HFFc6 (cell line): Measurements from ENCODE around the gene APP. TPM values are rescaled to one million over a fixed set of nuclear protein-coding genes. Genes with fewer than 3 reads are reported as not detected.

ENCODE experiments used
- DNase-seq: peaks from one replicate; pipeline ENCODE4 v3.0.0-alpha.2; 2018
- H3K27ac Mint-ChIP-seq: 2 replicates; pipeline ENCODE4 v1.8.0; 2020; ENCODE audit warnings: mild to moderate bottlenecking, mixed read lengths
- H3K27me3 Mint-ChIP-seq: 2 replicates; pipeline ENCODE4 v1.8.0; 2021; ENCODE audit warnings: mild to moderate bottlenecking, moderate library complexity, mixed read lengths; ENCODE audit not compliant: insufficient read depth
- H3K36me3 Mint-ChIP-seq: 2 replicates; pipeline ENCODE4 v1.8.0; 2021; ENCODE audit warnings: low read depth, mixed read lengths
- H3K4me1 Mint-ChIP-seq: 2 replicates; pipeline ENCODE4 v1.8.0; 2020; ENCODE audit warnings: low read depth, mixed read lengths
- H3K4me3 Mint-ChIP-seq: 2 replicates; pipeline ENCODE4 v1.8.0; 2020; ENCODE audit warnings: mild to moderate bottlenecking, moderate library complexity, mixed read lengths
- H3K9me3 Mint-ChIP-seq: 2 replicates; pipeline ENCODE4 v1.8.0; 2020; ENCODE audit warnings: mild to moderate bottlenecking, mixed read lengths
- total RNA-seq, 6 experiments: library from RNA; stranded (reverse); fragmentation: NEBNext Ultra II Directional; extraction: Animal tissue kit (Norgen Biotek cat#: 25700); gene quantifications; 2 replicates in 1 of 6; 3 replicates in 5 of 6; pipeline ENCODE4 v1.2.3, GENCODE V29; 2021
- TF ChIP-seq, protein P1 (sequence below): fragments of 200-600 bp; sonication (generic); IDR thresholded peaks from 2 replicates; pipeline ENCODE4 v1.5.0; 2021; ENCODE audit warnings: antibody characterized with exemption, mild to moderate bottlenecking

Gene APP
- total RNA-seq, 6 experiments from 2014 or later, result 396 to 438 (median 425) TPM

DNA sequence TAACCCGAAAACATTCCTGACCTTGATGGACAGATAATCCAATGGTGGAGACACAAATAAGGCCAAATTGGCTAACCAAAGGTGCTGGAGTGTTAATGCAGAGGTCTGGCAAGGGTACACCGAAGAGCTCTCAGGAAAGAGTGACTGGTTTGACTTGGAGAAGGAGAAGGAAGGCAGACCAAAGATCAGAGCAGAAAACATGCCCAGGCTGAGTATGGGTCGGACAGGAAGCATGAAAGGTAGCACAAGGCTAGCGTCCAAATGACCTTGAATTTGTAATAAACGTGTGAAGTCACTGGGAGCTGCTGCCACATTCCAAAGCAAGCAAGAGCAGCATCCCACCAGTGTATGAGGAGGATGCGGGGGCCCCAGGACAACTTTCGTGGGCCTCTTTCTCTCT lies 45.7 kb downstream of the APP start:
- no peaks in the 10 kb centered on the region for H3K9me3 Mint-ChIP-seq
- H3K27ac Mint-ChIP-seq, result peak overlapping the region; percentile 69
- H3K36me3 Mint-ChIP-seq, result peaks cover 10% of the 10 kb centered on the region
- H3K4me1 Mint-ChIP-seq, result peaks cover 65% of the 10 kb centered on the region
- peaks cover 3% of the 10 kb centered on the region for H3K27me3 Mint-ChIP-seq
- no peak for DNase-seq
- H3K4me3 Mint-ChIP-seq, result peak overlapping the region; percentile 62
- TF ChIP-seq, protein P1, sequence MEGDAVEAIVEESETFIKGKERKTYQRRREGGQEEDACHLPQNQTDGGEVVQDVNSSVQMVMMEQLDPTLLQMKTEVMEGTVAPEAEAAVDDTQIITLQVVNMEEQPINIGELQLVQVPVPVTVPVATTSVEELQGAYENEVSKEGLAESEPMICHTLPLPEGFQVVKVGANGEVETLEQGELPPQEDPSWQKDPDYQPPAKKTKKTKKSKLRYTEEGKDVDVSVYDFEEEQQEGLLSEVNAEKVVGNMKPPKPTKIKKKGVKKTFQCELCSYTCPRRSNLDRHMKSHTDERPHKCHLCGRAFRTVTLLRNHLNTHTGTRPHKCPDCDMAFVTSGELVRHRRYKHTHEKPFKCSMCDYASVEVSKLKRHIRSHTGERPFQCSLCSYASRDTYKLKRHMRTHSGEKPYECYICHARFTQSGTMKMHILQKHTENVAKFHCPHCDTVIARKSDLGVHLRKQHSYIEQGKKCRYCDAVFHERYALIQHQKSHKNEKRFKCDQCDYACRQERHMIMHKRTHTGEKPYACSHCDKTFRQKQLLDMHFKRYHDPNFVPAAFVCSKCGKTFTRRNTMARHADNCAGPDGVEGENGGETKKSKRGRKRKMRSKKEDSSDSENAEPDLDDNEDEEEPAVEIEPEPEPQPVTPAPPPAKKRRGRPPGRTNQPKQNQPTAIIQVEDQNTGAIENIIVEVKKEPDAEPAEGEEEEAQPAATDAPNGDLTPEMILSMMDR, result no peak

- DNase-seq, result peak; percentile 12
- H3K4me3 Mint-ChIP-seq, result peak overlapping the region; percentile 62
- peaks cover 3% of the 10 kb centered on the region for H3K27me3 Mint-ChIP-seq
- no peaks in the 10 kb centered on the region for H3K9me3 Mint-ChIP-seq
- H3K4me1 Mint-ChIP-seq, result peaks cover 62% of the 10 kb centered on the region
- TF ChIP-seq, protein P1, result no peak
- peaks cover 12% of the 10 kb centered on the region for H3K36me3 Mint-ChIP-seq
- H3K27ac Mint-ChIP-seq, result peak overlapping the region; percentile 69
Measured at GRCh38 chr21:26124421-26124833, 46.1 kb downstream of the APP start.

DNA sequence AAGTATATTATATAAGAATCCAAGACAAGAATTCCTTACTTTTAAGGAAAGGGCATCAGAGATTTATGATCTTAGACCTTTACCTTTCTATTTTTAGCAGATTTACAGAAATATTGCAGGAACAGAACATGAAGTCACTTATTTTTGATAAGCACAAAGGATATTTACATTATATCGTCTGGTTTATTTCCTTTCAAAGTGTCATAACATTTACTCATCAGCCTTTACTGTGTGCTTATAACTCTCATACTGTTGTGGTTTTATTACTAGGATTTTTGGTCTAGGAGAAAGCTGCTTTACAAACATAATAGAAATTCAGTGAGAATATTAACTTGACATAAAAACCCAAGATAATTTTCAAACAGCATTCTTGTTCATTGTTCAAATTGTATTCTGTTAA lies 47.6 kb downstream of the APP start:
- no peak for DNase-seq
- peak overlapping the region; percentile 42; the same call in 1 of the 2 replicates for H3K27ac Mint-ChIP-seq
- H3K9me3 Mint-ChIP-seq, result no peaks in the 10 kb centered on the region

DNA sequence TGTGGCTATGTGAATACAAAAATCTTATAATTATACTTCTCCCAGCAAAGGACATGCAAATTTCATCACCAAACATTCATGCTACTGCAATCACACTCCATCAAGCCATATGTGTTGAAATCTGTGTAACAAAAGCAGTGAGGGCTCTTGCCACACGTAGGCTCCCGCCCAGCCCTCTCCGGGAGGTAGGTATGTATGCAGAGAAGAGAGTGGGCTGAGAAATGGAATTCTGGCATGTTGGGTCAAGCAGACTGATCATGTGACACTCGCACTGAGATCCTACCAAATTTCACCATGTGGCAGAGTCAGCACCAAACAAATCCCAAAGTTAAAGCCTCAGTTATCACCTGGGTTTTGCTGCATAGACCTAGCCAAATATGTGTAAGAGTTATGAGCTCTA lies 49.7 kb downstream of the APP start:
- TF ChIP-seq, protein P1, result no peak
- DNase-seq, result no peak
- H3K4me3 Mint-ChIP-seq, result no peak overlapping the region
- H3K36me3 Mint-ChIP-seq, result peaks cover 8% of the 10 kb centered on the region; the same call in 1 of the 2 replicates
- peaks cover 3% of the 10 kb centered on the region; the same call in 1 of the 2 replicates for H3K27me3 Mint-ChIP-seq
- no peaks in the 10 kb centered on the region for H3K9me3 Mint-ChIP-seq
- H3K27ac Mint-ChIP-seq, result no peak overlapping the region
- H3K4me1 Mint-ChIP-seq, result peaks cover 62% of the 10 kb centered on the region

More for the DNA sequence above, 47.6 kb downstream of the APP start:
- Mint-ChIP-seq H3K4me1 (peaks cover 56% of the 10 kb centered on the region), H3K27me3 (peaks cover 3% of the 10 kb centered on the region), H3K4me3 (no peak overlapping the region), H3K36me3 (peaks cover 8% of the 10 kb centered on the region; the same call in 1 of the 2 replicates)
- TF ChIP-seq, protein P1, result no peak

DNA sequence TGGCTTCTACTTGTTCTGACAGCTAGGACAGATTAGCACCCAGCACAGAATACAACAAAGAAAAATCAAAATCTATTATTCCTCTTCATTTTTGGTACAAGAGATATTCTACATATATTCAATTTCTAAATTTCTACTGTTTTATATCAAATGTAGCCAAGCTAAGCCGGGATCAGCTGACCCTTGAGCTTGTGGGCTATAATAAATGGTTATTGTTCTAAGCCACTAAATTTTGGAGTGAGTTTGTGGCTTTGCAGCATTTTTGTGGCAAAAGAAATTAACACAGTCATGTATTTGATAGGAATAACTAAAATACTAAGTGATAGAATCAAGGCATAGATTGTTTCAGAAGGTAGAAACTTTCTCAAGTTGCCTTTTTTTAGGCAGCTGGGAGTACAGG lies 50.7 kb downstream of the APP start:
- Mint-ChIP-seq H3K9me3 (no peaks in the 10 kb centered on the region), H3K27ac (no peak overlapping the region)

More for the DNA sequence above, 50.7 kb downstream of the APP start:
- Mint-ChIP-seq H3K27me3 (peaks cover 6% of the 10 kb centered on the region), H3K4me3 (no peak overlapping the region), H3K4me1 (peaks cover 62% of the 10 kb centered on the region), H3K36me3 (peaks cover 8% of the 10 kb centered on the region)
- DNase-seq, result no peak
- TF ChIP-seq, protein P1, result no peak
